Upper lobe of right lung (tissue), 1 donor: ENCODE measurements around the gene TRAK2. TPM values are rescaled to one million over a fixed set of nuclear protein-coding genes. Genes with fewer than 3 reads are reported as not detected.
A peak's percentile ranks its signal among the peaks of the same experiment; 100 is the strongest.

Experiments
- ATAC-seq: fragments of 200-7000 bp; cut with Tn5 transposase; one replicate; pipeline ENCODE4 v1.9.1; 2020; ENCODE audit warnings: mild to moderate bottlenecking, moderate library complexity
- DNase-seq: peaks from one replicate; pipeline ENCODE4 v3.0.0-alpha.2; 2020
- H3K27ac ChIP-seq: fragments of 200-600 bp; one replicate; pipeline ENCODE4 v1.8.0; 2022
- H3K27me3 ChIP-seq: fragments of 200-600 bp; one replicate; pipeline ENCODE4 v1.8.0; 2022; ENCODE audit warnings: mild to moderate bottlenecking
- H3K36me3 ChIP-seq: fragments of 200-600 bp; one replicate; pipeline ENCODE4 v1.8.0; 2022
- H3K4me1 ChIP-seq: fragments of 200-600 bp; one replicate; pipeline ENCODE4 v1.8.0; 2022
- H3K4me3 ChIP-seq: fragments of 200-600 bp; one replicate; pipeline ENCODE4 v1.8.0; 2022; ENCODE audit warnings: mild to moderate bottlenecking
- H3K9me3 ChIP-seq: fragments of 200-600 bp; one replicate; pipeline ENCODE4 v1.8.0; 2022
- CTCF ChIP-seq: fragments of 200-600 bp; IDR thresholded peaks from one replicate; pipeline ENCODE4 v1.8.0; 2022; ENCODE audit warnings: antibody characterized with exemption
- intact Hi-C: fragments of 100-400 bp; cut with DNase I; formaldehyde crosslinking; loops from one replicate; pipeline ENCODE4 v1.11.0; 2022
- total RNA-seq: library from RNA; stranded (reverse); fragmentation: NEBNext Ultra II Directional; extraction: Animal tissue kit (Norgen Biotek cat#: 25700); gene quantifications from one replicate; pipeline ENCODE4 v1.2.1, GENCODE V29; 2021
- donor health status: DM: no; HTN: yes; CAD: no; lungs with severe emphysema.

The TRAK2 gene
- total RNA-seq, 1 donor from 2014 or later = 78.0 TPM

- intact Hi-C loops = no loop called here
- no peak for DNase-seq
- H3K27ac ChIP-seq = no peak overlapping the region
- peaks cover 29% of the 10 kb centered on the region for H3K4me1 ChIP-seq
- ATAC-seq = no peak
- TF ChIP-seq CTCF = no peak
- peaks cover 16% of the 10 kb centered on the region for H3K36me3 ChIP-seq
- H3K27me3 ChIP-seq = no peaks in the 10 kb centered on the region
- H3K9me3 ChIP-seq = no peaks in the 10 kb centered on the region
- H3K4me3 ChIP-seq = peak overlapping the region; percentile 97
Observed at GRCh38 chr2:201452922-201453643, 1.8 kb upstream of the TRAK2 start.

DNA sequence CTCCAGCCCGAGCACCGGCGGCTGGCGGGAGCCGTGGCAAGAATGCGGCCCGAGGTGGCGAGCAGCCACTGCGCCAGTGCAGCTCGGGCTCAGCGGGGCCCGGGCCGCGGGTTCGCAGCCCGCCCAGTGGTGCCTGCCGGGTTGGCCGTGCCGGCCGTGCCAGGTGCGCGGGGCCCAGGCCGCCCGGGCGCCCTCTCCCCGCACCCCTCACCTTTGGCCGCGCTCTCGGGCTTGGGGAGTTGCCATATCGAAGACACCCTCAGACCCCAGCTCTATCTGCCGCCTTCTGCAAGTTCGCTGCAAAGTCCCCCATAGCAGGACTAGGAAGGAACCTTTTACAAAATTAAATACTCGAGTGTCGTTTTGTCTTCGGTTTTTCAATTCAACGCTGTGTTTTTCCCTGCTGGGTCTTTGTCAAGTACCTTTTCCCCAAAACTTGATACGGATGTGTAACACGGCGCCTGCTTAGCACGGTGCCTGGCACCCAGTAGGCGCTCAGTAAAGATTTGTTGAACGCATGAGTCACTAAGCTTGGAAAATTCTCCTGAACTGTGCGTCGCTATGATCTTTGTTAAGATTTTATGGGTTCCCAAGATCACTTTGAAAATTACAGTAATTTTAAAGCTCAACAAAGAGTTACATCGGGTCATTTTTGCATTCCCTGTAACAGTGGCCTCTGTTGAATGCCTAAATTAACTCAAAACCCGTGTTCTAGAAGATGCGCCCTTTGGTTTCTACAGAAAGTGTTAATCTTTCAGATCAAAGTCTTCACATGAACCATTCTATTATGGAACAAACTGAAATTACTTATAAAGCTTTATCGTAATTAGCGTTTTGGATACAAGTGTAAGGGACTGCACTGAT lies 1.0 kb upstream of the TRAK2 start:
- no peak for TF ChIP-seq CTCF
- Histone ChIP-seq H3K27ac (peak overlapping the region; percentile 90), H3K9me3 (no peaks in the 10 kb centered on the region), H3K27me3 (no peaks in the 10 kb centered on the region), H3K4me3 (peak overlapping the region; percentile 97), H3K36me3 (peaks cover 16% of the 10 kb centered on the region), H3K4me1 (peaks cover 33% of the 10 kb centered on the region)
- DNase-seq (no peak), ATAC-seq (peak; percentile 58)
- intact Hi-C loops = no loop called here

DNA sequence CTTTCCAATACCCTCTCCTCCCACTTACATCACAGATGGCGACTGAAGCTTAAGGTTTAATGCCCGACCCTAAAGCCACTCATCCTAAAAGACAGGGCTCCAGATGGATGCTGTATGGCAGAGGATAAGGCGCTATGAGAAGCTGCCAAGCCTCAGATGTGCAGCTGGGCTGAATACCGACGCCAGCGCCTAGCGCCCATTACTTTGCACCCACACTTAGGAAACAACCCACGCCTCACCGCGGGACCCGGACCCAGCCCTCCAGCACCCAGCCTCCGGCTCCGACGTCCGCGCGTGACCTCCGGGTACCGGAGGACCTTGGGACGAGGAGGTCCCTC lies 335 bp downstream of the TRAK2 start:
- no peak for TF ChIP-seq CTCF
- intact Hi-C loops = no loop called here
- no peak for ATAC-seq
- Histone ChIP-seq H3K9me3 (no peaks in the 10 kb centered on the region), H3K36me3 (peaks cover 13% of the 10 kb centered on the region), H3K4me3 (peak overlapping the region; percentile 97), H3K27me3 (no peaks in the 10 kb centered on the region), H3K4me1 (peaks cover 33% of the 10 kb centered on the region), H3K27ac (peak overlapping the region; percentile 90)
- no peak for DNase-seq

DNA sequence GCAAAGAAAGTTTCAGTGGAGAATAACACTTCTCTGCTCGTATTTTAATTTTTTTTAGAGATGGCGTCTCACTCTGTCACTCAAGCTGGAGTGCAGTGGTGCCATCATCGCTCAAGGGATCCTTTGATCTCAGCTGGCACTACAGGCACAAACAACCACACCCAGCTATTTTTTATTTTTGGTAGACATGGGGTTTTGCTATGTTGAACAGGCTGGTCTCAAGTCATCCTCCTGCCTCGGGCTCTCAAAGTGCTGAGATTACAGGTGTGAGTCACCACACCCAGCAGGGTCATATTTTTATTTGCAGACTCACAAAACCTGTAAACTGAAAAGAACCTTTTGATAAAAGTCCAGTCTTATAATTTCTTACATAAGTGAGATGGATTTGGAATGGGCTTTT lies 2.6 kb downstream of the TRAK2 start:
- no peak overlapping the region for H3K4me3 ChIP-seq
- no peak for TF ChIP-seq CTCF
- H3K36me3 ChIP-seq = no peaks in the 10 kb centered on the region
- no peak for ATAC-seq
- no peaks in the 10 kb centered on the region for H3K9me3 ChIP-seq
- no peak overlapping the region for H3K27ac ChIP-seq
- no peak for DNase-seq
- no peaks in the 10 kb centered on the region for H3K27me3 ChIP-seq
- peaks cover 40% of the 10 kb centered on the region for H3K4me1 ChIP-seq
- intact Hi-C loops = no loop called here

- H3K4me1 ChIP-seq = peaks cover 40% of the 10 kb centered on the region
- ATAC-seq = no peak
- no peak overlapping the region for H3K27ac ChIP-seq
- TF ChIP-seq CTCF = no peak
- H3K9me3 ChIP-seq = no peaks in the 10 kb centered on the region
- no peak overlapping the region for H3K4me3 ChIP-seq
- no peaks in the 10 kb centered on the region for H3K36me3 ChIP-seq
- H3K27me3 ChIP-seq = no peaks in the 10 kb centered on the region
- no peak for DNase-seq
- intact Hi-C loops = no loop called here
Observed at GRCh38 chr2:201448061-201448460, 3.2 kb downstream of the TRAK2 start.
